SK-N-SH (cell line): Measurements from ENCODE around the gene PIH1D1. TPM values are rescaled to one million over a fixed set of nuclear protein-coding genes. Genes with fewer than 3 reads are reported as not detected.

Source experiments
- CTCF ChIA-PET: fragments of 300-600, 350-600 bp; formaldehyde crosslinking; extraction: SDS; loops from one replicate; lab custom pipeline; 2021; lab: Yijun Ruan, JAX
- POLR2A ChIA-PET: fragments of 350-600 bp; sonication (Branson Sonifier 250); formaldehyde crosslinking; extraction: SDS; loops from one replicate; lab custom pipeline; 2020; ENCODE audit warnings: antibody characterized with exemption, inconsistent platforms; lab: Yijun Ruan, JAX
- DNase-seq: peaks from one replicate; pipeline ENCODE4 v3.0.0; 2012
- H2AFZ ChIP-seq: fragments of 200-600 bp; sonication (generic); 2 replicates; pipeline ENCODE4 v1.8.1; 2016; ENCODE audit warnings: antibody characterized with exemption, mild to moderate bottlenecking, low read depth
- H3F3A ChIP-seq: fragments of 200-600 bp; sonication (generic); replicated peaks from 2 replicates; pipeline ENCODE3; 2016; ENCODE audit warnings: antibody characterized with exemption, mild to moderate bottlenecking; ENCODE audit not compliant: insufficient read depth
- H3K27ac ChIP-seq, 2 experiments: fragments of 200-500 bp in 1 of 2; fragments of 200-600 bp in 1 of 2; sonication (Bioruptor generic) in 1 of 2; sonication (generic), shearing (Covaris generic) in 1 of 2; 2 replicates each; pipeline versions ENCODE4 v1.5.1 to v1.6.1; 2014 to 2016; ENCODE audit warnings: low read depth in 2 of 2, inconsistent platforms in 1 of 2, low read length in 1 of 2, mild to moderate bottlenecking in 1 of 2, mixed read lengths in 1 of 2
- H3K27me3 ChIP-seq: fragments of 200-600 bp; sonication (generic), shearing (Covaris generic); 2 replicates; pipeline ENCODE4 v1.6.1; 2016; ENCODE audit warnings: mixed run types; ENCODE audit not compliant: insufficient read depth
- H3K36me3 ChIP-seq, 2 experiments: fragments of 200-500 bp in 1 of 2; fragments of 200-600 bp in 1 of 2; sonication (Bioruptor generic) in 1 of 2; sonication (generic) in 1 of 2; replicated peaks in 1 of 2; 2 replicates each; pipeline versions ENCODE3 to v1.5.1; 2014 to 2016; ENCODE audit warnings: low read length in 1 of 2, mild to moderate bottlenecking in 1 of 2; ENCODE audit not compliant: insufficient read depth in 2 of 2, control insufficient read depth in 1 of 2
- H3K4me1 ChIP-seq, 2 experiments: fragments of 200-500 bp in 1 of 2; fragments of 200-600 bp in 1 of 2; sonication (Bioruptor generic) in 1 of 2; sonication (generic), shearing (Covaris generic) in 1 of 2; 2 replicates each; pipeline versions ENCODE4 v1.5.1 to v1.6.1; 2014 to 2016; ENCODE audit warnings: low read depth in 1 of 2, low read length in 1 of 2, mixed run types in 1 of 2; ENCODE audit not compliant: insufficient read depth in 2 of 2, control insufficient read depth in 1 of 2
- H3K4me2 ChIP-seq: fragments of 200-600 bp; sonication (generic), shearing (Covaris generic); 2 replicates; pipeline ENCODE4 v1.6.1; 2017; ENCODE audit warnings: mixed run types
- H3K4me3 ChIP-seq, 2 experiments: fragments of 200-500 bp in 1 of 2; fragments of 200-600 bp in 1 of 2; sonication (Bioruptor generic) in 1 of 2; sonication (generic), shearing (Covaris generic) in 1 of 2; 2 replicates each; pipeline versions ENCODE4 v1.5.1 to v1.8.1; 2014 to 2016; ENCODE audit warnings: low read depth in 2 of 2, inconsistent platforms in 1 of 2, low read length in 1 of 2, mild to moderate bottlenecking in 1 of 2, mixed read lengths in 1 of 2, moderate library complexity in 1 of 2
- H3K79me2 ChIP-seq: fragments of 200-600 bp; sonication (generic); 2 replicates; pipeline ENCODE4 v1.8.1; 2017; ENCODE audit warnings: mild to moderate bottlenecking; ENCODE audit not compliant: insufficient read depth
- H3K9ac ChIP-seq: fragments of 200-600 bp; sonication (generic); 2 replicates; pipeline ENCODE4 v1.6.1; 2017; ENCODE audit warnings: mixed run types
- H3K9me2 ChIP-seq: fragments of 200-600 bp; sonication (generic); 2 replicates; pipeline ENCODE4 v1.6.1; 2017; ENCODE audit warnings: mixed run types
- H3K9me3 ChIP-seq: fragments of 200-600 bp; sonication (generic); 2 replicates; pipeline ENCODE4 v1.6.1; 2017; ENCODE audit warnings: mixed run types, mild to moderate bottlenecking, moderate library complexity
- H4K20me1 ChIP-seq: fragments of 200-600 bp; sonication (generic); 2 replicates; pipeline ENCODE4 v1.6.1; 2017; ENCODE audit warnings: mild to moderate bottlenecking, mixed run types; ENCODE audit not compliant: insufficient read depth
- CHD2 ChIP-seq: fragments of 150-350 bp; IDR thresholded peaks from 2 replicates; pipeline ENCODE4 v1.6.1; 2018; ENCODE audit warnings: low read length; ENCODE audit not compliant: partially characterized antibody
- ELF1 ChIP-seq: IDR thresholded peaks from 2 replicates; pipeline ENCODE4 v1.4.0; 2012
- EZH2phosphoT487 ChIP-seq: fragments of 200-600 bp; sonication (generic); IDR thresholded peaks from 2 replicates; pipeline ENCODE4 v1.6.1; 2017; ENCODE audit warnings: low read depth, mixed run types, mild to moderate bottlenecking, antibody characterized with exemption, moderate library complexity, borderline replicate concordance
- FOSL2 ChIP-seq: IDR thresholded peaks from 2 replicates; pipeline ENCODE4 v1.4.0; 2012; ENCODE audit warnings: low read depth, mild to moderate bottlenecking, moderate library complexity, borderline replicate concordance
- FOXJ3 ChIP-seq: sonication (generic); formaldehyde crosslinking; IDR thresholded peaks from 2 replicates; pipeline ENCODE4 v1.5.1; 2020; ENCODE audit warnings: mild to moderate bottlenecking, missing genetic modification reagents
- FOXM1 ChIP-seq: IDR thresholded peaks from 2 replicates; pipeline ENCODE4 v1.4.0; 2012; ENCODE audit warnings: low read depth, mild to moderate bottlenecking
- GABPA ChIP-seq: IDR thresholded peaks from 2 replicates; pipeline ENCODE4 v1.4.0; 2012; ENCODE audit warnings: low read depth, mild to moderate bottlenecking
- GATA2 ChIP-seq: sonication (generic); formaldehyde crosslinking; IDR thresholded peaks from 2 replicates; pipeline ENCODE4 v1.5.0; 2020; ENCODE audit warnings: mild to moderate bottlenecking, missing genetic modification reagents
- MAX ChIP-seq: IDR thresholded peaks from 2 replicates; pipeline ENCODE4 v1.4.0; 2012; ENCODE audit warnings: low read depth
- NFIC ChIP-seq: IDR thresholded peaks from 2 replicates; pipeline ENCODE4 v1.4.0; 2012; ENCODE audit warnings: borderline replicate concordance
- NRF1 ChIP-seq: IDR thresholded peaks from 2 replicates; pipeline ENCODE4 v1.6.1; 2012; ENCODE audit warnings: low read depth, mild to moderate bottlenecking, low read length
- RAD21 ChIP-seq: IDR thresholded peaks from 2 replicates; pipeline ENCODE4 v1.6.1; 2012; ENCODE audit warnings: mild to moderate bottlenecking, low read length
- RCOR1 ChIP-seq: fragments of 150-350 bp; IDR thresholded peaks from 2 replicates; pipeline ENCODE4 v1.6.1; 2017; ENCODE audit warnings: antibody characterized with exemption, low read length
- RFX5 ChIP-seq: IDR thresholded peaks from 2 replicates; pipeline ENCODE4 v1.6.1; 2012; ENCODE audit warnings: mild to moderate bottlenecking, improper control_type of control experiment, low read length
- RXRA ChIP-seq: IDR thresholded peaks from 2 replicates; pipeline ENCODE4 v1.4.0; 2012; ENCODE audit warnings: low read depth, mild to moderate bottlenecking, borderline replicate concordance
- SIN3A ChIP-seq: IDR thresholded peaks from 2 replicates; pipeline ENCODE4 v1.6.1; 2012; ENCODE audit warnings: low read depth, mild to moderate bottlenecking, low read length, moderate library complexity, borderline replicate concordance
- TAF1 ChIP-seq: IDR thresholded peaks from 2 replicates; pipeline ENCODE4 v1.6.1; 2012; ENCODE audit warnings: low read depth, mild to moderate bottlenecking, low read length, moderate library complexity, borderline replicate concordance
- TCF12 ChIP-seq: IDR thresholded peaks from 2 replicates; pipeline ENCODE4 v1.4.0; 2012
- TEAD4 ChIP-seq: IDR thresholded peaks from 2 replicates; pipeline ENCODE4 v1.4.0; 2012; ENCODE audit warnings: mild to moderate bottlenecking, borderline replicate concordance; ENCODE audit not compliant: insufficient read depth
- WGBS: methylation state at CpG from one replicate; pipeline ENCODE4 v1.1.6; 2017; ENCODE audit warnings: low lambda C conversion rate; 5-methylcytosine and 5-hydroxymethylcytosine counted together
- polyA plus RNA-seq, 3 experiments: library from polyadenylated mRNA; depleted of rRNA; stranded (reverse); fragments of >200 nt; gene quantifications; 2 replicates each; pipeline ENCODE4 v1.2.3, GENCODE V29; 2012
- TF ChIP-seq, protein P1 (sequence below): fragments of 150-350 bp; IDR thresholded peaks from 2 replicates; pipeline ENCODE4 v1.6.1; 2016; ENCODE audit warnings: mild to moderate bottlenecking, low read depth, low read length
- TF ChIP-seq, protein P2 (sequence below): IDR thresholded peaks from 2 replicates; pipeline ENCODE4 v1.6.1; 2012; ENCODE audit warnings: mild to moderate bottlenecking, low read depth, low read length, moderate library complexity

PIH1D1 gene
- polyA plus RNA-seq, 1 of the 3 experiments (the other 2 are of a cell fraction) = 157 TPM

GRCh38 chr19:49453013-49453756 is 1.6 kb upstream of the PIH1D1 start, which contains the start of gene ALDH16A1 (continued):
- TF ChIP-seq, protein P1, sequence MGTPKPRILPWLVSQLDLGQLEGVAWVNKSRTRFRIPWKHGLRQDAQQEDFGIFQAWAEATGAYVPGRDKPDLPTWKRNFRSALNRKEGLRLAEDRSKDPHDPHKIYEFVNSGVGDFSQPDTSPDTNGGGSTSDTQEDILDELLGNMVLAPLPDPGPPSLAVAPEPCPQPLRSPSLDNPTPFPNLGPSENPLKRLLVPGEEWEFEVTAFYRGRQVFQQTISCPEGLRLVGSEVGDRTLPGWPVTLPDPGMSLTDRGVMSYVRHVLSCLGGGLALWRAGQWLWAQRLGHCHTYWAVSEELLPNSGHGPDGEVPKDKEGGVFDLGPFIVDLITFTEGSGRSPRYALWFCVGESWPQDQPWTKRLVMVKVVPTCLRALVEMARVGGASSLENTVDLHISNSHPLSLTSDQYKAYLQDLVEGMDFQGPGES = no peak
- TF ChIP-seq TCF12 (no peak), NRF1 (peak; percentile 84), ELF1 (peak; percentile 72), RXRA (no peak), RCOR1 (no peak), CHD2 (peak; percentile 89), EZH2phosphoT487 (no peak), SIN3A (0 out of 2 replicates have a peak, but pooled peaks have one; percentile 79), TEAD4 (no peak), NFIC (no peak), GABPA (peak; percentile 58), RFX5 (peak; percentile 51; the same call in 1 of the 2 replicates), RAD21 (no peak)

DNA sequence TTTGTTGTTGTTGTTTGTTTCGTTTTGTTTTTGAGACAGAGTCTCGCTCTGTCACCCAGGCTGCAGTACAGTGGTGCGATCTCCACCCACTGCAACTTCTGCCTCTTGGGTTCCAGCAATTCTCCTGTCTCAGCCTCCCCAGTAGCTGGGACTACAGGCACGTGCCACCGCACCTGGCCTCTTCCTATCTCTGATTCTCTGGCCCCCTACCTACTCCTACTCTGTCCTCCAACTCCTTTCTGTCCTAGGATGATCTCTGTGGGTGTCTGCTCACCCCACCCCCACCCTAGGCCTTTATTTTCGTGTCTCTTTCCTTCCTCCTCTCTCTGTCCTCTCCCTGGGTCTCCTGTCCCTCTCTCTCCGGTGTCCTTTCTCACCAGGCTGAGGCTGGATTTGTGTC is 1.2 kb downstream of the PIH1D1 start:
- peaks cover 0 to 16% of the 10 kb centered on the region in 2 experiments; a peak in 2 of 4 replicates for H3K4me1 ChIP-seq
- ChIA-PET POLR2A (interaction anchor here (1.6 kb wide), 1 partner anchor 8 kb away, joined by 4 read pairs; no protein-coding TSS in a partner anchor), CTCF (interaction anchor here (0.6 to 1.7 kb wide), 5 partner anchors 8 to 120 kb away, joined by 3 to 6 read pairs (median 3); no protein-coding TSS in a partner anchor)
- peak overlapping the region; percentile 88 for H3K9ac ChIP-seq
- 85% methylated on average over 7 of the region's 7 CpGs for WGBS
- H3F3A ChIP-seq = peaks cover 25% of the 10 kb centered on the region
- H3K9me3 ChIP-seq = no peaks in the 10 kb centered on the region
- no peak for DNase-seq
- no peaks in the 10 kb centered on the region; the same call in 1 of the 2 replicates for H4K20me1 ChIP-seq
- H3K27me3 ChIP-seq = no peaks in the 10 kb centered on the region
- peak overlapping the region; percentile 80 to 88 for H3K4me3 ChIP-seq
- H2AFZ ChIP-seq = 0 out of 2 replicates have a peak overlapping the region, but pooled peaks have one; percentile 75
- no peak overlapping the region; a peak in 1 of 4 replicates for H3K27ac ChIP-seq
- H3K9me2 ChIP-seq = no peaks in the 10 kb centered on the region
- H3K79me2 ChIP-seq = peaks cover 44% of the 10 kb centered on the region
- peak overlapping the region; percentile 96 for H3K4me2 ChIP-seq
- H3K36me3 ChIP-seq = peaks cover 12 to 13% of the 10 kb centered on the region in 2 experiments
- no peak for TF ChIP-seq FOXM1
- TF ChIP-seq CHD2 = no peak
- TF ChIP-seq, protein P2, sequence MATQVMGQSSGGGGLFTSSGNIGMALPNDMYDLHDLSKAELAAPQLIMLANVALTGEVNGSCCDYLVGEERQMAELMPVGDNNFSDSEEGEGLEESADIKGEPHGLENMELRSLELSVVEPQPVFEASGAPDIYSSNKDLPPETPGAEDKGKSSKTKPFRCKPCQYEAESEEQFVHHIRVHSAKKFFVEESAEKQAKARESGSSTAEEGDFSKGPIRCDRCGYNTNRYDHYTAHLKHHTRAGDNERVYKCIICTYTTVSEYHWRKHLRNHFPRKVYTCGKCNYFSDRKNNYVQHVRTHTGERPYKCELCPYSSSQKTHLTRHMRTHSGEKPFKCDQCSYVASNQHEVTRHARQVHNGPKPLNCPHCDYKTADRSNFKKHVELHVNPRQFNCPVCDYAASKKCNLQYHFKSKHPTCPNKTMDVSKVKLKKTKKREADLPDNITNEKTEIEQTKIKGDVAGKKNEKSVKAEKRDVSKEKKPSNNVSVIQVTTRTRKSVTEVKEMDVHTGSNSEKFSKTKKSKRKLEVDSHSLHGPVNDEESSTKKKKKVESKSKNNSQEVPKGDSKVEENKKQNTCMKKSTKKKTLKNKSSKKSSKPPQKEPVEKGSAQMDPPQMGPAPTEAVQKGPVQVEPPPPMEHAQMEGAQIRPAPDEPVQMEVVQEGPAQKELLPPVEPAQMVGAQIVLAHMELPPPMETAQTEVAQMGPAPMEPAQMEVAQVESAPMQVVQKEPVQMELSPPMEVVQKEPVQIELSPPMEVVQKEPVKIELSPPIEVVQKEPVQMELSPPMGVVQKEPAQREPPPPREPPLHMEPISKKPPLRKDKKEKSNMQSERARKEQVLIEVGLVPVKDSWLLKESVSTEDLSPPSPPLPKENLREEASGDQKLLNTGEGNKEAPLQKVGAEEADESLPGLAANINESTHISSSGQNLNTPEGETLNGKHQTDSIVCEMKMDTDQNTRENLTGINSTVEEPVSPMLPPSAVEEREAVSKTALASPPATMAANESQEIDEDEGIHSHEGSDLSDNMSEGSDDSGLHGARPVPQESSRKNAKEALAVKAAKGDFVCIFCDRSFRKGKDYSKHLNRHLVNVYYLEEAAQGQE = no peak
- TF ChIP-seq FOXJ3 = no peak
- TF ChIP-seq TAF1 = no peak
- TF ChIP-seq, protein P1 = no peak
- no peak for TF ChIP-seq GATA2
- no peak for TF ChIP-seq FOSL2
- TF ChIP-seq MAX = no peak
- no peak for TF ChIP-seq RCOR1
- no peak for TF ChIP-seq RFX5
- no peak for TF ChIP-seq RXRA
- TF ChIP-seq RAD21 = no peak
- no peak for TF ChIP-seq NFIC
- no peak for TF ChIP-seq TCF12
